Mucosa of rectum (tissue), 2 donors: ENCODE data around the gene CERS4.
"Not testable (repeated sequence)": the region's sequence is repeated elsewhere in the genome, so short reads cannot be mapped to it uniquely, and the experiment has no call there.

ENCODE experiments used
- H3K27ac ChIP-seq, 2 donors: one replicate each; pipeline ENCODE4 v1.7.0; 2013; ENCODE audit warnings: inconsistent platforms in 2 of 2, low read depth in 2 of 2, low read length in 2 of 2
- H3K27me3 ChIP-seq, 2 donors: one replicate each; pipeline ENCODE4 v1.7.0; 2013; ENCODE audit warnings: low read length in 2 of 2; ENCODE audit not compliant: control insufficient read depth in 2 of 2, insufficient read depth in 2 of 2
- H3K36me3 ChIP-seq, 2 donors: one replicate each; pipeline ENCODE4 v1.7.0; 2013; ENCODE audit warnings: low read length in 2 of 2; ENCODE audit not compliant: control insufficient read depth in 2 of 2, insufficient read depth in 2 of 2
- H3K4me1 ChIP-seq, 2 donors: one replicate each; pipeline ENCODE4 v1.7.0; 2013; ENCODE audit warnings: low read length in 2 of 2, mild to moderate bottlenecking in 1 of 2; ENCODE audit not compliant: control insufficient read depth in 2 of 2, insufficient read depth in 2 of 2
- H3K4me3 ChIP-seq, 2 donors: one replicate each; pipeline ENCODE4 v1.7.0; 2013; ENCODE audit warnings: low read length in 2 of 2
- H3K9ac ChIP-seq, 2 donors: one replicate each; pipeline ENCODE4 v1.7.0; 2013; ENCODE audit warnings: low read length in 2 of 2, low read depth in 1 of 2, mild to moderate bottlenecking in 1 of 2
- H3K9me3 ChIP-seq, 2 donors: one replicate each; pipeline ENCODE4 v1.7.0; 2013; ENCODE audit warnings: low read length in 2 of 2; ENCODE audit not compliant: control insufficient read depth in 2 of 2
- donor health status: healthy.
- donor health status: Normal muscosa, but diverticular disease.

The CERS4 gene

GRCh38 chr19:8223442-8223841 is 14.3 kb downstream of the CERS4 start:
- not testable (repeated sequence) for H3K36me3 ChIP-seq, H3K9ac ChIP-seq, H3K4me3 ChIP-seq, H3K27ac ChIP-seq, H3K27me3 ChIP-seq, H3K4me1 ChIP-seq, H3K9me3 ChIP-seq

GRCh38 chr19:8224394-8225145 is 15.4 kb downstream of the CERS4 start:
- no peaks in the 10 kb centered on the region for H3K4me1 ChIP-seq
- no peak overlapping the region for H3K9ac ChIP-seq
- H3K9me3 ChIP-seq, result no peaks in the 10 kb centered on the region
- H3K27me3 ChIP-seq, result no peaks in the 10 kb centered on the region
- H3K27ac ChIP-seq, result no peak overlapping the region
- H3K4me3 ChIP-seq, result no peak overlapping the region
- no peaks in the 10 kb centered on the region for H3K36me3 ChIP-seq

- H3K27me3 ChIP-seq, result no peaks in the 10 kb centered on the region
- H3K9ac ChIP-seq, result no peak overlapping the region
- no peak overlapping the region for H3K27ac ChIP-seq
- H3K4me1 ChIP-seq, result no peaks in the 10 kb centered on the region
- H3K36me3 ChIP-seq, result no peaks in the 10 kb centered on the region
- no peak overlapping the region for H3K4me3 ChIP-seq
- peaks cover 0 to 3% of the 10 kb centered on the region in 2 donors for H3K9me3 ChIP-seq
These were observed 22.0 kb downstream of the CERS4 start for GRCh38 chr19:8231073-8231604.

GRCh38 chr19:8233370-8233769 is 24.2 kb downstream of the CERS4 start:
- no peaks in the 10 kb centered on the region for H3K27me3 ChIP-seq
- no peaks in the 10 kb centered on the region for H3K4me1 ChIP-seq
- no peaks in the 10 kb centered on the region for H3K36me3 ChIP-seq
- no peak overlapping the region for H3K4me3 ChIP-seq
- H3K27ac ChIP-seq, result no peak overlapping the region
- peaks cover 0 to 3% of the 10 kb centered on the region in 2 donors for H3K9me3 ChIP-seq
- no peak overlapping the region for H3K9ac ChIP-seq

- Histone ChIP-seq H3K9me3 (no peaks in the 10 kb centered on the region), H3K36me3 (no peaks in the 10 kb centered on the region), H3K27me3 (no peaks in the 10 kb centered on the region), H3K9ac (no peak overlapping the region), H3K4me1 (peaks cover 4 to 11% of the 10 kb centered on the region in 2 donors), H3K4me3 (no peak overlapping the region), H3K27ac (no peak overlapping the region)
These were observed 27.9 kb downstream of the CERS4 start for GRCh38 chr19:8237026-8237425.

- H3K27me3 ChIP-seq, result no peaks in the 10 kb centered on the region
- H3K9ac ChIP-seq, result no peak overlapping the region
- H3K4me3 ChIP-seq, result no peak overlapping the region
- no peak overlapping the region for H3K27ac ChIP-seq
- peaks cover 0 to under 1% of the 10 kb centered on the region in 2 donors for H3K9me3 ChIP-seq
- no peaks in the 10 kb centered on the region for H3K36me3 ChIP-seq
- peaks cover 4 to 11% of the 10 kb centered on the region in 2 donors for H3K4me1 ChIP-seq
These were observed 29.1 kb downstream of the CERS4 start for GRCh38 chr19:8238251-8238650.

- Histone ChIP-seq H3K4me1 (peaks cover 4 to 11% of the 10 kb centered on the region in 2 donors), H3K4me3 (peak overlapping the region in 1 of 2 donors; percentile 5), H3K9me3 (peaks cover 0 to 2% of the 10 kb centered on the region in 2 donors), H3K27me3 (no peaks in the 10 kb centered on the region), H3K36me3 (no peaks in the 10 kb centered on the region), H3K9ac (no peak overlapping the region), H3K27ac (no peak overlapping the region)
These were observed 30.5 kb downstream of the CERS4 start for GRCh38 chr19:8239528-8240273.

- peak overlapping the region in 1 of 2 donors; percentile 5 for H3K4me3 ChIP-seq
- H3K27me3 ChIP-seq, result no peaks in the 10 kb centered on the region
- H3K4me1 ChIP-seq, result peaks cover 4 to 11% of the 10 kb centered on the region in 2 donors
- H3K9ac ChIP-seq, result peak overlapping the region in 1 of 2 donors; percentile 24
- H3K9me3 ChIP-seq, result peaks cover 0 to 2% of the 10 kb centered on the region in 2 donors
- H3K27ac ChIP-seq, result peak overlapping the region in 1 of 2 donors; percentile 23
- no peaks in the 10 kb centered on the region for H3K36me3 ChIP-seq
These were observed 31.4 kb downstream of the CERS4 start for GRCh38 chr19:8240274-8241229.

- Histone ChIP-seq H3K27ac (no peak overlapping the region), H3K9me3 (peaks cover 0 to 2% of the 10 kb centered on the region in 2 donors), H3K4me1 (peaks cover 4 to 11% of the 10 kb centered on the region in 2 donors)
These were observed 32.5 kb downstream of the CERS4 start for GRCh38 chr19:8241646-8242045.

More at GRCh38 chr19:8241646-8242045, 32.5 kb downstream of the CERS4 start:
- Histone ChIP-seq H3K4me3 (no peak overlapping the region), H3K36me3 (no peaks in the 10 kb centered on the region), H3K27me3 (no peaks in the 10 kb centered on the region), H3K9ac (no peak overlapping the region)
